Neural crest cell (in vitro differentiated cells): ENCODE data around the gene SYTL3. TPM values are rescaled to one million over a fixed set of nuclear protein-coding genes. Genes with fewer than 3 reads are reported as not detected.
"Not testable (repeated sequence)": the region's sequence is repeated elsewhere in the genome, so short reads cannot be mapped to it uniquely, and the experiment has no call there.

Source experiments
- DNase-seq: peaks from one replicate; pipeline ENCODE4 v3.0.0; 2021; ENCODE audit warnings: low read depth, mixed read lengths, low spot score
- H3K27ac Mint-ChIP-seq: one replicate; pipeline ENCODE4 v1.8.0; 2021; ENCODE audit warnings: mild to moderate bottlenecking, mixed read lengths; ENCODE audit not compliant: unreplicated experiment
- H3K27me3 Mint-ChIP-seq: 2 replicates; pipeline ENCODE4 v1.8.0; 2021; ENCODE audit warnings: low read depth, mild to moderate bottlenecking, mixed read lengths
- H3K36me3 Mint-ChIP-seq: 2 replicates; pipeline ENCODE4 v1.8.0; 2021; ENCODE audit warnings: low read depth, mild to moderate bottlenecking, mixed read lengths
- H3K4me1 Mint-ChIP-seq: 2 replicates; pipeline ENCODE4 v1.8.0; 2021; ENCODE audit warnings: mixed read lengths
- H3K4me3 Mint-ChIP-seq: one replicate; pipeline ENCODE4 v1.8.0; 2021; ENCODE audit warnings: mild to moderate bottlenecking, mixed read lengths
- H3K9me3 Mint-ChIP-seq: 2 replicates; pipeline ENCODE4 v1.8.0; 2021; ENCODE audit warnings: mixed read lengths
- total RNA-seq: library from RNA; stranded (reverse); gene quantifications from 2 replicates; pipeline ENCODE4 v1.2.1, GENCODE V29; 2021
- TF ChIP-seq, protein P1 (sequence below): fragments of 200-600 bp; sonication (generic); conservative IDR thresholded peaks from 2 replicates; pipeline ENCODE4 v1.5.0; 2021; ENCODE audit warnings: antibody characterized with exemption, mild to moderate bottlenecking

SYTL3 gene
- total RNA-seq, 1 donor from 2014 or later = 0.28 TPM

DNA sequence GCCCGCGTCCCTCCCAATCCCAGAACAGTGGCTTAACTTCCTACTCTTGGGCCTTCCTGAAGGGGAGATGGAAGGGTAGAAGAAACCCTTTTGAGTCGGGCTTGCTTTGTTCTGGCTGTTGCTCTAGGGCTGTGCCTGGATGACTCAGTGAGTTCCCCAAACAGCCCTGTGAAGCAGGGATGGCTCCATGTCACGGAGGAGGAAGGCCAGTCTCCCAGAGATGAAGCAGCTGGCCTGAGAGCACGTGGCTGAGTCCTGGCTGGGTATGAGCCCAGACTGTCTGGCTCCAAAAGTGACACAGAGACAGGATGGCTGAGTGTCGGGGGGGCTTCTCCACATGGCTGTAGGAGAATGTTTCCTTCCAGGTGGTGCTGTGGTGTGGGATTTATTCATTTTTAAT, 4.6 kb downstream of the SYTL3 start:
- TF ChIP-seq, protein P1, sequence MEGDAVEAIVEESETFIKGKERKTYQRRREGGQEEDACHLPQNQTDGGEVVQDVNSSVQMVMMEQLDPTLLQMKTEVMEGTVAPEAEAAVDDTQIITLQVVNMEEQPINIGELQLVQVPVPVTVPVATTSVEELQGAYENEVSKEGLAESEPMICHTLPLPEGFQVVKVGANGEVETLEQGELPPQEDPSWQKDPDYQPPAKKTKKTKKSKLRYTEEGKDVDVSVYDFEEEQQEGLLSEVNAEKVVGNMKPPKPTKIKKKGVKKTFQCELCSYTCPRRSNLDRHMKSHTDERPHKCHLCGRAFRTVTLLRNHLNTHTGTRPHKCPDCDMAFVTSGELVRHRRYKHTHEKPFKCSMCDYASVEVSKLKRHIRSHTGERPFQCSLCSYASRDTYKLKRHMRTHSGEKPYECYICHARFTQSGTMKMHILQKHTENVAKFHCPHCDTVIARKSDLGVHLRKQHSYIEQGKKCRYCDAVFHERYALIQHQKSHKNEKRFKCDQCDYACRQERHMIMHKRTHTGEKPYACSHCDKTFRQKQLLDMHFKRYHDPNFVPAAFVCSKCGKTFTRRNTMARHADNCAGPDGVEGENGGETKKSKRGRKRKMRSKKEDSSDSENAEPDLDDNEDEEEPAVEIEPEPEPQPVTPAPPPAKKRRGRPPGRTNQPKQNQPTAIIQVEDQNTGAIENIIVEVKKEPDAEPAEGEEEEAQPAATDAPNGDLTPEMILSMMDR = no peak
- Mint-ChIP-seq H3K4me3 (no peak overlapping the region), H3K27me3 (peaks cover 12% of the 10 kb centered on the region), H3K36me3 (no peaks in the 10 kb centered on the region), H3K9me3 (no peaks in the 10 kb centered on the region), H3K27ac (no peak overlapping the region), H3K4me1 (peaks cover 18% of the 10 kb centered on the region)
- no peak for DNase-seq

DNA sequence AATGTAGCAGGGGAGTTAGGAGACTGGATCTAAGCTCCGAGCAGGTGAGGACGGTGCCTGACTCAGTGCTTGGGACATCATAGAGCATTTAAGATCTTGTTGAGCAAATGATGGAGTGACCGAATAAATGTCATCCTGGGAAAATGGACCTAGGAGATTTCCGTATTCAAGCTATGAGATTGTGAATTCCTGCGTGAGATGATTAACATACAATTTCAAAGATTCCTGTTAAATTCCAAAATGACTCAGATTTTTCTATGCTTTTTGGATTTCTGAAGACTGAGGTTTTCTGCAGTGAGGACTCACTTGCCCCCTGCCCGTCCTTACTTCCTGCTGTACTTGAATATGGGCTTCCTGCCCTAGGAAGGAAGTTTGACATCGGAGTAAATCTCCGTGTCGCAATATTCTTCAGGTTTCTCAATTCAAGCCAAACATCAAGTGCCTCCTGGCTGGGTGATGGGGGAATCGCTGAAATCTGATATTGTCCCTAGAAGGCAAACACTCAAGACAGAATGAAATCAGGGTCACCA, 5.2 kb downstream of the SYTL3 start:
- DNase-seq = no peak
- peaks cover 18% of the 10 kb centered on the region for H3K4me1 Mint-ChIP-seq
- H3K4me3 Mint-ChIP-seq = no peak overlapping the region
- peaks cover 9% of the 10 kb centered on the region for H3K27me3 Mint-ChIP-seq
- H3K27ac Mint-ChIP-seq = no peak overlapping the region
- TF ChIP-seq, protein P1 = no peak
- no peaks in the 10 kb centered on the region for H3K9me3 Mint-ChIP-seq
- H3K36me3 Mint-ChIP-seq = no peaks in the 10 kb centered on the region

DNA sequence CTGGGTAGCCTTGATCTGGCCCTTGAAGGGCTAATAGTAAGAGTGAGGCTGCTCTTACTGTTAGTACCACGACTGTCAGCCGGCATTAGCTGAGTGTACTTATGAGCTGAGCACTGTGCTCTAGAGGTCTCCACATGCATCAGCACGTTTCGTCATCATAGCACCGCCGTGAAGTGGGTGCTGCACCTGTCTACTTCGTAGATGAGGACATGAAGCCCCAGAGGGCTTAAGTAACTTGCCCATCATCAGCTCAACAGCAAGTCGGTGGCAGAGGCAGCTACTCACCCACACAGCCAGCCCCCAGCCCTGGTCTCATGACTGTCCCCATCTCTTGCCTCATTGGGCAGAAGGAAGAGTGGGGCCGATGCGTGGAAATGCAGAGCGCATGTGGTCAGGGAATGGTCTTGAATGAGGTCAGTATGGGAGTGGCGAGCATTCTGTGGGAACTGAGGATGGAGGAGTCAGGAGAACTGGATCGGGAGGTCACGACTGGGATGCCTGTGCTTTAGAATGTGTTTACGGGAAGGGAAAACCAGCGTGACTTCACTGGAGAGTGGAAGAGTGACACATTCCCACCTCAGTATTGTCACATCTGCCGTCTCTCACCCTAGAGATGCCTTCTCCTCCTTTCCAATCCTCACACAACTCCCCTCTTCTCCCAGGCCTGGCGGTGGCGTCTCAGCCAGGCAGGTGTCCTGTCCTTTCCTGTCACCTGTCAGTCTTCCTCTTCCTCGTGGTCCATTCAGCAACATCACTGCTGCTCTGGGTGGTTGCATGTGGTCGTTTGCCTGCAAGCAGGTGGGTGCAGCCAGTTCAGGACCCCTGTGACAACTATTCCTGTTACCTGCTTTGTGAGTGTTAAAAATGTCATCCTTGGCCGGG, 6.0 kb downstream of the SYTL3 start:
- Mint-ChIP-seq H3K9me3 (no peaks in the 10 kb centered on the region), H3K4me1 (peaks cover 18% of the 10 kb centered on the region), H3K36me3 (no peaks in the 10 kb centered on the region), H3K4me3 (no peak overlapping the region), H3K27ac (peak overlapping the region; percentile 52), H3K27me3 (peaks cover 11% of the 10 kb centered on the region)
- no peak for DNase-seq
- TF ChIP-seq, protein P1 = no peak

DNA sequence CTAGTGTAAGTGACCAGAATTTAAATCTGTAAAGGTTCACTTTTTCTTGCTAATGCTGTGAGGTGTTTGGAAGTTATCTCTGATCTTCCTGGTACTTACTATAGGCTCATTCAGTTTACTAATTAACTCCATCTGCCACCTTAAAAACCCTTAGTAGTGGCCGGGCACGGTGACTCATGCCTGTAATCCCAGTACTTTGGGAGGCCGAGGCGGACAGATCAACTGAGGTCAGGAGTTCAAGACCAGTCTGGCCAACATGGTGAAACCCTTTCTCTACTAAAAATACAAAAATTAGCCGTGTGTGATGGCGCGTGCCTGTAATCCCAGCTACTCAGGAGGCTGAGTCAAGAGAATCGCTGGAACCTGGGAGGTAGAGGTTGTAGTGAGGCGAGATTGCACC, 7.1 kb downstream of the SYTL3 start:
- H3K27ac Mint-ChIP-seq, H3K36me3 Mint-ChIP-seq, H3K4me3 Mint-ChIP-seq, H3K9me3 Mint-ChIP-seq, DNase-seq: not testable (repeated sequence)
- peaks cover 11% of the 10 kb centered on the region for H3K27me3 Mint-ChIP-seq
- peaks cover 18% of the 10 kb centered on the region for H3K4me1 Mint-ChIP-seq

DNA sequence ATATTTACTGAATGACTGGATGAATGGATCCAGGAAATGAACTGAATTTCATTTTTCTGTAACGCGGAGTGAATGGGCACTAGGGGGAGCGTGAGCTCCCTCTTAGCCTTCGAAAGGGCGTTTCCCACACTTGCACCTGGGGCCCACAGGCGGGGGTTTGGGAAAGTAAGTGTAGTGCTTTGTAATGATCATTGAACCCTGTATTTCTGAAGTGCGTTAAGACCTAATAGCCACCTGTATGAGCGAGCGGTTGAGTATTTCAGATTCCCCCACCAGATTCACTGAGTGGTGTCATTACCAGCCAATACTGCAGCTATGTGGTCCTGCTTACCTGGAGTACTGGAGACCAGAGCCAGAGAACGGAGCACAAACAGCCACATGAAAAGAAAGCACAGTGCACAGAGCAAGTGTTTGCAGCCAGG, 10.5 kb downstream of the SYTL3 start:
- TF ChIP-seq, protein P1 = peak; percentile 69

DNA sequence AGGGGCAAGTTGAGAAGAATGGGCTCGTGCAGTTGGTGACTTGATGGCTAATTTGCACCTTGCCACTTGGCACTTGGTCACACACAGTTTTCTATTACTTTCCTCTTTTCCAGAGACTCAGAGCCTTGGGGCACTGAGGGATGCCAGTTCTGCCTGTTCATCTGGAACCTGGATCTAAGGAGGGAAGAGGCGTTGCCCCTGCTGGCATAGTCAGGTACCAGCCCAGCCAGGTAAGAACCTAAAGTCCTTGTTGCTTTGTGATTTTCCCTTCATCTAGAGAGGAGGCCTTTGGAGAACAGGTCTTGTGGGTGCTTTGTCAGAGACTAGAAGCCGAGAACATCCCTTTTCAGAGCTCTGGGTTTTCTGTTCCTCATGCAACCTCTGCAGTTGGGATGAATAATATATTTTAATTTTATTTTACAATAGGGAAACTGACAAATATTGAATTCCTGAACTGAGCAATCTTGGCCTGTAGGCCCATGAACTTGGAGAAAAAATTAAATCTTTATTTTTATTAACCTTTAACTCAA, 11.4 kb downstream of the SYTL3 start:
- Mint-ChIP-seq H3K9me3 (no peaks in the 10 kb centered on the region), H3K27me3 (peaks cover 34% of the 10 kb centered on the region), H3K36me3 (no peaks in the 10 kb centered on the region), H3K4me3 (no peak overlapping the region), H3K27ac (no peak overlapping the region), H3K4me1 (peaks cover 5% of the 10 kb centered on the region)
- no peak for DNase-seq
- TF ChIP-seq, protein P1 = no peak

More for the DNA sequence above, 10.5 kb downstream of the SYTL3 start:
- Mint-ChIP-seq H3K4me1 (peaks cover 5% of the 10 kb centered on the region), H3K36me3 (no peaks in the 10 kb centered on the region), H3K27ac (no peak overlapping the region), H3K4me3 (no peak overlapping the region), H3K27me3 (peaks cover 32% of the 10 kb centered on the region), H3K9me3 (no peaks in the 10 kb centered on the region)
- no peak for DNase-seq
